HG03571 (cell line): Measurements from ENCODE around the gene ITIH5.
"Not testable (repeated sequence)": the region's sequence is repeated elsewhere in the genome, so short reads cannot be mapped to it uniquely, and the experiment has no call there.

Experiments used
- ATAC-seq: cut with Tn5 transposase; IDR thresholded peaks from one replicate; pipeline ENCODE4 v1.9.1; 2021; ENCODE audit not compliant: unreplicated experiment

Gene ITIH5

DNA sequence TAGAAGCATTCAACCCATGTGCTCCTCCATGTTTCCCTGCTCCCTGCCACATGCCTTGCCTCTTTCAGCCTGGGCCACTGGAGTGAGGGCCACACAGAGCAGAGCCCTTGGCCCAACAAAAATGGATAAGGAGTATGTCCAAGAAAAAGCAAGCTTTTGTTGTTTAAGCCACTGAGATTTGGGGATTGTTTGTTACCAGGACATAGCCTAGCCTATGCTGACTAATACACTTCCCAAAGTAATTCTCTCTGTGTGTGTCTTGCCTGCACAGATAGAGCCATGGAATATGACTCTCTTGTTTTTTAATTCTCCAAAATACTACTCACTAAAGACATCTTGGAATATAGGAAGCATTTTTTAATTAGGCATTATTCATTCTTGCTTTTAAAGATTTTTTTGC lies 22.8 kb upstream of the ITIH5 start:
- no peak for ATAC-seq

- peak; percentile 96 for ATAC-seq
Measured at GRCh38 chr10:7687228-7687907, 20.6 kb upstream of the ITIH5 start.

DNA sequence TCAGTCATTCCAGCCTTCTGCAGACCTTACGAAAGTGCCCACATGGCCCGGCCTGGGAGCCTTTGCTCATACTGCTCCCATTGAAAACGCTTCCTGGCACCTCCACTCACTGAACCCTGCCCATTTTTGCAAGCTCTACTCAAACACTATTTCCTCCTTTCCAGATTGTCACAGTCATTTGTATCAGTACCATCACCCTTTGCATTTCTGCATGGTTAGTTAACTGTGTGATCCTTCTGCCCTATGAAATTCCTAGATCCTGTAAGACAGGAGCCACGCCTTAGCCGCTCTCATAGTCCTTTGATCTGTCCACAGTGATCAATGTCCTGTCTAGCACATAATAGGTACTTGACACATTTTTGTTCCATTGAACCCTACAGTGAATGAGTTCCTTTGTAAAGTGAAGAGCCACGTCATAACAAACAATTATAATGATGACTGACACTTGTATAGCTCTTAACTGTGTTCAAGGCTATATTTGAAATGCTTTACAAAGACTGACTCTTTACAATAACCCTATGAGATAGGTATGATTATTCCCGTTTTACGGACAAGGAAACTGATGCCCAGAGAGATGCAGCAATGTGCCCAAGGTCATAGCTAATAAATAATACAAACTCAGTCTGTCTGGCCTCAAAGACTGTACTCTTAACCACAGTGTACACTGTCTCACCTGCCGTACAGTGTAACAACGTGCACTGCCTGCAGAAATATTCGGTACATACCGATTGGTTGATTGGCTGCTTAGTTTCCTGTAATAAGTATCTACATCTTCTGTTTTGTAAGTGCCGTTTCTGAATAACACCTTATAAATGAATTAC lies 19.8 kb upstream of the ITIH5 start:
- no peak for ATAC-seq

DNA sequence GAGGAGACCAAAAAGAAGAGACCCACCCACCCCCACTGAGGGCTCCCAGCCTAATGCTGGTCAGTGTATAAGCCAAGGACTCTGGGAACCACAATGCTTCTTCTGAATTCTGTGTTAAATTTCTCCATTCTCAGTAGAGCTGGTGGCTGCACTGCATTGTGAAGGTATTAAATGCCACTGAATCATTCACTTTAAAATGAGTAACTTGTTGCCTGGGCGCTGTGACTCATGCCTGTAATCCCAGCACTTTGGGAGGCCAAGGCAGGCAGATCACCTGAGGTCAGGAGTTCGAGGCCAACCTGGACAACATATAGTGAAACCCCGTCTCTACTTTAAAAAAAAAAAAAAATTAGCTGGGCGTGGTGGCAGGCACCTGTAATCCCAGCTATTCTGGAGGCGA lies 13.3 kb upstream of the ITIH5 start:
- ATAC-seq: not testable (repeated sequence)

- no peak for ATAC-seq
Measured at GRCh38 chr10:7679256-7679655, 12.5 kb upstream of the ITIH5 start.

DNA sequence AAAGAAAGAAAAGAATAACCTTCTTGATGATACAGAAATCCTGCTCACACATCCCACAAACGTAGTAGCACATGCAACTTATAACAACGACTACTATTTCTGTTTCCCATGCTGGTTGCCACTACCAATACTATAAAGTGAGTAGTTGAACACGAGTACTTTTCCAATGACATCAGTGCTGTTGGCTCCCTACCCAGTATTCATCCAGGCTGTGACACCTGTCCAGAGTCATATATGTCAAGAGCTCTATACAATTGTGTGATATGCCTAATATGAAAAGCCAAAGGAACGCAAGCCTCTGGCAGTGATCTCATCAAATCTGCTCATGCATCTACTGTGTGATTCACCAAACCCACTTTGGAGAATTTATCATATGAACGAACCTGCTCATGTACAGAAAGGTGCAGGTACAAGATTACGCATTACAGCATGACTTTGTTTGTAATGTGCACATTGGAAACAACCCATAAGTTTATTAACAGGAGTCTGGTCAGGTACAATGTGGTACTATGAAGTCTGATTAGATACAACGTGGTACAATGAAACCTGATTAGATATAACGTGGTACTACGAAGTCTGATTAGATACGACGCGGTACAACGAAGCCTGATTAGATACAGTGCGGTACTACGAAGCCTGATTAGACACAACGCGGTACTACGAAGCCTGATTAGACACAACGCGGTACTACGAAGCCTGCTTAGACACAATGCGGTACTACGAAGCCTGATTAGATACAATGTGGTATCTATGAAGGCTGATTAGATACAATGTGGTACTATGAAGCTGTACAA lies 5.8 kb upstream of the ITIH5 start:
- ATAC-seq: no peak

GRCh38 chr10:7670157-7670556 lies 3.4 kb upstream of the ITIH5 start:
- no peak for ATAC-seq

GRCh38 chr10:7667262-7668141 lies 736 bp upstream of the ITIH5 start:
- no peak for ATAC-seq

- no peak for ATAC-seq
Measured at GRCh38 chr10:7665767-7666166, 999 bp downstream of the ITIH5 start.

GRCh38 chr10:7664707-7665106 lies 2.1 kb downstream of the ITIH5 start:
- ATAC-seq: no peak

- no peak for ATAC-seq
Measured at GRCh38 chr10:7662522-7662921, 4.2 kb downstream of the ITIH5 start.

GRCh38 chr10:7659560-7659959 lies 7.2 kb downstream of the ITIH5 start:
- ATAC-seq: no peak

DNA sequence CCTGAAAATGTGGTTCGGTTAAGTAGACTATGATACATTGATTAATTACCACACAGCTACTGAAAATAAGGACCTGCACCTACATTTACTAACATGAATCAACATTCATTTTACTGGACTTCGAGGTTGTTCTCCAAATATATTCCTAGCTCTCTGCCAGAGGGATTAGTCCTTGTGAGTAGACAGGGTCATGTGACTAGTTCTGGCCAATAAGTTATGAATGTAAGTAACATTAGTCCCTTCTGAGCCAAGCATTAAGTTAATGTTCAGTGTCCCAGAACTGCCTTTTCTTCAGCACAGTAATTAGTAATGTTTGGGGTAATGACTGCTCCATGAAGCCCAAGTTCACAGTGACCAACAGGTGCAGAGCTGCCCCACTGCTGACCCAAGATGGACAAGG lies 9.2 kb downstream of the ITIH5 start:
- ATAC-seq: no peak

DNA sequence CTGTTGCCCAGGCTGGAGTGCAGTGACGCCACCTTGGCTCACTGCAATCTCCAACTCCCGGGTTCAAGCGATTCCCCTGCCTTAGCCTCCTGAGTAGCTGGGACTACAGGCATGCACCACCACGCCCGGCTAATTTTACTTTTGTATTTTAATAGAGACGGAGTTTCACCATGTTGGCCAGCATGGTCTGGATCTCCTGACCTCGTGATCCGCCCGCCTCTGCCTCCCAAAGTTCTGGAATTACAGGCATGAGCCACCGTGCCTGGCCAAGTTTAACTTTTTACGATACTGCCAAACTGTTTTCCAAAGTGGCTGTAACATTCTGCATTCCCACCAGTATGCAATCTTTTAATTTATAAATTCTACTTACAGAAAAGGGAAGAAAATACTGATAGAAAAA lies 9.7 kb downstream of the ITIH5 start:
- ATAC-seq: not testable (repeated sequence)

GRCh38 chr10:7651853-7652470 lies 14.8 kb downstream of the ITIH5 start:
- ATAC-seq: no peak

GRCh38 chr10:7649673-7650300 lies 17.0 kb downstream of the ITIH5 start:
- no peak for ATAC-seq

- no peak for ATAC-seq
Measured at GRCh38 chr10:7647062-7647664, 19.6 kb downstream of the ITIH5 start.

DNA sequence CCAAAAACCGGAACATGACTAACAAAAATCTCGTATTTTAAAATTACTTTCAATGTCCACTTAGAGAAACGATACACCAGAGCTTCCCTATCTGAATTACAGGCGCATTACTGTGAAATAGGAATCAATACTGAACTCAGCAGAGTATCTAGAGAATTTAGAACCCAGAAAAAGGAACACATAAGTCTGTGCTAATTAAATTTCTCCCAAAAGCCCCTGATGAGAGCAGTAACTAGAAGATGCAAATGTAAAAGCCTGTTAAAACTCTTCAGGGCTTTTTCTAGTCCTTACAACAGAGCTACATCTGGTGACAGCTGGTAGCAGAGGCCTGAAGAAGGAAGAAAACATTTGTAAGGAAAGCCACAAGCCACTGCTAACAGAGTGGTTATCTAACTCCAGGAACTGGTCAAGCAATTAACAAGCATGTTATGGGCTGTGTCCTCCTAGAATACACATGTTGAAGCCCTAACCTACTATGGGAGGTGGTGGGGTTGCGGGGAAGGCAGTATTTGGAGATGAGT lies 24.2 kb downstream of the ITIH5 start:
- no peak for ATAC-seq

DNA sequence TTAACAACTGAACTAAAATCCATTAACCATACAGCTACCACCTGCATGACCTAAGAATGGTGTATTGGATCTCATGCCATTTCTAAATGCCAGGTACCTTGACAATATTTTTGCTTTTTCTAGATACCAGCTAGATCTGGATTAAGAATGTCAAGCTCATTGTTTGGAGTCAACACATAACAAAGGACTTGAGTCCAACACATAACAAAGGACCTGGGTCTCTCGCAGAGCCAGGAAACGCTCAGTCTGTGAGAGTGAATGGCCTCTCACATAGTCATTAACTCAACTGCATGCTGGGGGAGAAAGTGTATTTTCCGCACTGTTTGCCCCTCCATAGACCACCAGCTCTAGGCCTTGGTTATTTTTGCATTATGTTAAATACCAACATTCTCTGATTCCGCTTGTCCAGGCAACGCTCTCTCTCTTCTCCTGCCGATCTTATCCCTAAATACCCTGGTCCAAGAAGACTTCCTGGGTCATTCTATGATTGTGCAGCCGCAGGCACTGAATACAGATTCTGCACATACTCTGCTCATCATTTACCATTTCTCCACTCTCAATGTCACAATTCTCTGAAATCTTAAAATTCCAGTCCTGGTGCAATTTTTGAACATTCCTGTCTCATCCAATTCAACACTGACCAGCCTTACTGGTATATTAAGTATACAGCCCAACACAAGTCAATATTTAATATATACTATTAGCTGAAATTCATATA lies 31.2 kb downstream of the ITIH5 start:
- no peak for ATAC-seq
